ENCODE results near the gene UBQLN1. TPM values are rescaled to one million over a fixed set of nuclear protein-coding genes. Genes with fewer than 3 reads are reported as not detected.

UBQLN1 gene
- total RNA-seq, 1 experiment from 2014 or later, result 111 TPM

- Histone ChIP-seq H4K91ac (ENCODE audit: insufficient read length, low read depth, low read length) (no peak overlapping the region), H3K23ac (ENCODE audit: insufficient read length, low read depth, low read length) (no peak overlapping the region), H2BK120ac (ENCODE audit: low read depth, low read length, poor library complexity, severe bottlenecking) (no peak overlapping the region), H2BK5ac (ENCODE audit: insufficient read length, low read length) (no peak overlapping the region), H2BK20ac (ENCODE audit: low read depth, low read length, poor library complexity, severe bottlenecking) (no peak overlapping the region), H3K4ac (ENCODE audit: low read depth, low read length) (no peak overlapping the region), H3K18ac (ENCODE audit: insufficient read length, low read depth, low read length) (no peak overlapping the region), H3K9me3 (ENCODE audit: control insufficient read depth, low read depth, low read length) (peaks cover 6% of the 10 kb centered on the region), H3K79me2 (ENCODE audit: insufficient read depth, low read length) (no peaks in the 10 kb centered on the region), H2AK5ac (ENCODE audit: insufficient read length, low read length) (no peak overlapping the region), H4K5ac (ENCODE audit: insufficient read length, low read depth, low read length) (no peak overlapping the region), H4K20me1 (ENCODE audit: control insufficient read depth, insufficient read depth, insufficient read length) (no peaks in the 10 kb centered on the region), H3K23me2 (ENCODE audit: insufficient read length, low read depth, low read length, poor library complexity, severe bottlenecking) (no peaks in the 10 kb centered on the region), H2BK12ac (ENCODE audit: insufficient read length, low read depth, low read length) (no peak overlapping the region), H2AFZ (ENCODE audit: low read length) (no peak overlapping the region), H3K14ac (ENCODE audit: insufficient read depth, low read length) (no peak overlapping the region), H4K8ac (replicated peaks; ENCODE audit: insufficient read length, low read depth, low read length) (no peak overlapping the region), H3T11ph (ENCODE audit: low read length) (no peak overlapping the region), H3K4me1 (ENCODE audit: insufficient read depth, low read length) (no peaks in the 10 kb centered on the region), H3K79me1 (ENCODE audit: insufficient read depth, low read depth, low read length, poor library complexity, severe bottlenecking) (no peaks in the 10 kb centered on the region), H3K27ac (ENCODE audit: insufficient read length, low read depth, low read length) (no peak overlapping the region), H3K4me2 (ENCODE audit: insufficient read depth, insufficient read length, low read length) (no peak overlapping the region), H3K56ac (ENCODE audit: insufficient read length, low read depth, low read length) (no peak overlapping the region), H2BK15ac (ENCODE audit: low read depth, low read length) (no peak overlapping the region), H3K9ac (ENCODE audit: extremely low read depth, insufficient read length, low read length) (no peak overlapping the region), H3K27me3 (ENCODE audit: insufficient read depth, low read length) (no peaks in the 10 kb centered on the region)
- H3K9me3 Mint-ChIP-seq, result peaks cover 4 to 7% of the 10 kb centered on the region in 2 experiments; a peak in 3 of 5 replicates
- TF ChIP-seq CTCF (conservative IDR thresholded peaks at IDR 0.05), result peak; percentile 88
- H3K27ac Mint-ChIP-seq, result peak overlapping the region in 2 of 3 experiments; percentile 51 to 59; a peak in 3 of 7 replicates
- peak; percentile 82 for DNase-seq
- no CpG with 5 or more reads among the region's 8 CpGs for WGBS (ENCODE audit: extremely low coverage, insufficient read length, low lambda C conversion rate)
- no peaks in the 10 kb centered on the region; the same call in 1 of the 2 replicates for H3K27me3 Mint-ChIP-seq (ENCODE audit: low read depth)
- H3K4me1 Mint-ChIP-seq, result peaks cover 16 to 17% of the 10 kb centered on the region in 2 experiments
- H3K36me3 Mint-ChIP-seq (ENCODE audit: insufficient read depth in 1 of 3, low read depth in 3 of 3), result peaks cover 24 to 44% (median 32%) of the 10 kb centered on the region in 3 experiments
- no peak overlapping the region for H3K4me3 Mint-ChIP-seq
These were observed 58.7 kb downstream of the UBQLN1 start for GRCh38 chr9:83649080-83649479.

All from H9 (cell line).